HepG2 (cell line): ENCODE results near the gene HMGCS2. TPM values are rescaled to one million over a fixed set of nuclear protein-coding genes. Genes with fewer than 3 reads are reported as not detected.

Experiments used
- ATAC-seq: fragments of 200-7000 bp; cut with Tn5 transposase; 3 replicates; pipeline ENCODE4 v1.9.1; 2020; ENCODE audit warnings: mild to moderate bottlenecking, moderate library complexity
- BruUV-seq: library from RNA; stranded (reverse); fragments of 400-500 nt; replicated peaks from 2 replicates; lab custom pipeline; 2021; lab: Mats Ljungman, UMichigan
- CTCF ChIA-PET: fragments of 300-600 bp; formaldehyde crosslinking; extraction: SDS; loops from one replicate; lab custom pipeline; 2021; ENCODE audit warnings: low total read pairs, inconsistent platforms, low intra/inter-chr PET ratio; lab: Yijun Ruan, JAX
- POLR2A ChIA-PET: fragments of 350-600 bp; sonication (Branson Sonifier 250); formaldehyde crosslinking; loops from one replicate; lab custom pipeline; 2020; ENCODE audit warnings: antibody characterized with exemption, inconsistent platforms; lab: Yijun Ruan, JAX
- DNase-seq: peaks from one replicate; pipeline ENCODE4 v3.0.0-alpha.2; 2015; ENCODE audit warnings: low spot score
- FAIRE-seq: peaks from 3 replicates; lab custom pipeline; 2011; peaks lifted over from hg19 to GRCh38; lab: Jason Lieb, UNC
- H2AFZ ChIP-seq: one replicate; pipeline ENCODE4 v1.6.1; 2011; ENCODE audit warnings: low read length, inconsistent platforms
- H3K27ac ChIP-seq: fragments of 300-600 bp; 3 replicates; pipeline ENCODE4 v1.8.0; 2011; ENCODE audit warnings: mixed run types, mild to moderate bottlenecking, mixed read lengths, low read length, inconsistent platforms; ENCODE audit not compliant: insufficient read depth; ENCODE audit errors: extremely low read length
- H3K27me3 ChIP-seq, 2 experiments: fragments of 200-600 bp in 1 of 2; 2 replicates in 1 of 2; 3 replicates in 1 of 2; pipeline versions ENCODE4 v1.6.0 to v1.8.0; 2011; ENCODE audit warnings: low read length in 2 of 2, mild to moderate bottlenecking in 2 of 2, moderate library complexity in 2 of 2, inconsistent platforms in 1 of 2; ENCODE audit not compliant: insufficient read depth in 2 of 2, control insufficient read depth in 1 of 2
- H3K36me3 ChIP-seq, 2 experiments: fragments of 200-600 bp in 1 of 2; replicated peaks in 1 of 2; 2 replicates in 1 of 2; 3 replicates in 1 of 2; pipeline versions ENCODE4 v1.5.1 to v1.8.0; 2011; ENCODE audit warnings: low read length in 2 of 2, inconsistent platforms in 1 of 2; ENCODE audit not compliant: insufficient read depth in 2 of 2, control insufficient read depth in 1 of 2
- H3K4me1 ChIP-seq: 2 replicates; pipeline ENCODE4 v1.5.1; 2012; ENCODE audit warnings: low read length, inconsistent platforms; ENCODE audit not compliant: insufficient read depth
- H3K4me2 ChIP-seq: 2 replicates; pipeline ENCODE4 v1.6.0; 2011; ENCODE audit warnings: low read depth, low read length, inconsistent platforms
- H3K4me3 ChIP-seq, 3 experiments: fragments of 200-600 bp in 1 of 3; sonication (generic), shearing (Covaris generic) in 1 of 3; replicated peaks in 1 of 3; 2 replicates each; pipeline ENCODE4 v1.5.1; 2011 to 2016; ENCODE audit warnings: low read length in 3 of 3, inconsistent platforms in 2 of 3, low read depth in 2 of 3, mild to moderate bottlenecking in 2 of 3, control low read depth in 1 of 3, mixed read lengths in 1 of 3; ENCODE audit not compliant: insufficient read depth in 1 of 3
- H3K79me2 ChIP-seq: one replicate; pipeline ENCODE4 v1.6.1; 2011; ENCODE audit warnings: low read length, inconsistent platforms; ENCODE audit not compliant: insufficient read depth
- H3K9ac ChIP-seq: 2 replicates; pipeline ENCODE4 v1.6.0; 2011; ENCODE audit warnings: mild to moderate bottlenecking, low read depth, low read length, inconsistent platforms; ENCODE audit not compliant: insufficient read depth
- H3K9me3 ChIP-seq: 2 replicates; pipeline ENCODE4 v1.5.1; 2012; ENCODE audit warnings: mild to moderate bottlenecking, low read length
- H4K20me1 ChIP-seq: 2 replicates; pipeline ENCODE4 v1.6.0; 2011; ENCODE audit warnings: inconsistent platforms, mild to moderate bottlenecking, low read length, moderate library complexity; ENCODE audit not compliant: insufficient read depth
- E2F5 ChIP-seq: sonication (generic); formaldehyde crosslinking; conservative IDR thresholded peaks from 2 replicates; pipeline ENCODE4 v1.4.0; 2020; ENCODE audit warnings: missing genetic modification reagents
- ELF3 ChIP-seq: IDR thresholded peaks from 2 replicates; pipeline ENCODE4 v1.6.1; 2016; ENCODE audit warnings: missing genetic modification reagents, missing compliant biosample characterization
- KDM2A ChIP-seq: sonication (generic); formaldehyde crosslinking; IDR thresholded peaks from 2 replicates; pipeline ENCODE4 v1.4.0; 2020; ENCODE audit warnings: low read depth, missing genetic modification reagents, borderline replicate concordance
- NR1H2 ChIP-seq: sonication (generic); formaldehyde crosslinking; IDR thresholded peaks from 2 replicates; pipeline ENCODE4 v1.8.1; 2022; ENCODE audit warnings: low read depth, missing genetic modification reagents, borderline replicate concordance
- SP140L ChIP-seq: sonication (generic); formaldehyde crosslinking; IDR thresholded peaks from 2 replicates; pipeline ENCODE4 v1.4.0; 2020; ENCODE audit warnings: missing genetic modification reagents, borderline replicate concordance
- ZNF12 ChIP-seq: sonication (generic); formaldehyde crosslinking; IDR thresholded peaks from 2 replicates; pipeline ENCODE4 v1.5.0; 2020; ENCODE audit warnings: missing genetic modification reagents
- ZNF619 ChIP-seq: sonication (generic); formaldehyde crosslinking; IDR thresholded peaks from 2 replicates; pipeline ENCODE4 v1.4.0; 2020; ENCODE audit warnings: mild to moderate bottlenecking, missing genetic modification reagents
- ZNF775 ChIP-seq: sonication (generic); formaldehyde crosslinking; IDR thresholded peaks from 2 replicates; pipeline ENCODE4 v1.4.0; 2020; ENCODE audit warnings: missing genetic modification reagents, mild to moderate bottlenecking, moderate library complexity, borderline replicate concordance
- WGBS: methylation state at CpG from one replicate; pipeline ENCODE4 v1.1.6; 2017; ENCODE audit warnings: low lambda C conversion rate; 5-methylcytosine and 5-hydroxymethylcytosine counted together
- in situ Hi-C: cut with HindIII; loops from 2 replicates; pipeline ENCODE4 v1.10.0; 2017; ENCODE audit warnings: low pct_unique_long_range_greater_than_20kb; ENCODE audit not compliant: extremely low pct_ligation_motif_present
- intact Hi-C: fragments of 100-400 bp; cut with micrococcal nuclease; formaldehyde crosslinking; loops from one replicate; pipeline ENCODE4 v1.10.0; 2022; ENCODE audit not compliant: unreplicated experiment
- polyA plus RNA-seq, 8 experiments: library from polyadenylated mRNA; depleted of rRNA in 3 of 8; stranded (reverse) in 7 of 8; unstranded in 1 of 8; fragments of >200 nt; fragmentation: Illumina TruSeq in 4 of 8; extraction: Trizol in 4 of 8; gene quantifications; 2 replicates each; pipeline versions ENCODE4 v1.2.1 to v1.2.3, GENCODE V29; 2011 to 2016; ENCODE audit warnings: low read depth in 4 of 8, missing spikeins in 1 of 8, mixed read lengths in 1 of 8; ENCODE audit not compliant: insufficient read depth in 1 of 8
- total RNA-seq, 5 experiments: library from RNA; depleted of rRNA; stranded (reverse); fragments of >200 nt; fragmentation: Illumina TruSeq; extraction: Trizol; gene quantifications; 2 replicates each; pipeline ENCODE4 v1.2.3, GENCODE V29; 2016; ENCODE audit warnings: low read depth in 1 of 5

HMGCS2 gene
- total and polyA plus RNA-seq, 2 of the 13 experiments (the other 11 are each of a cell fraction or from before 2014, with no cell fraction given), result 0.44 to 1.5 TPM

DNA sequence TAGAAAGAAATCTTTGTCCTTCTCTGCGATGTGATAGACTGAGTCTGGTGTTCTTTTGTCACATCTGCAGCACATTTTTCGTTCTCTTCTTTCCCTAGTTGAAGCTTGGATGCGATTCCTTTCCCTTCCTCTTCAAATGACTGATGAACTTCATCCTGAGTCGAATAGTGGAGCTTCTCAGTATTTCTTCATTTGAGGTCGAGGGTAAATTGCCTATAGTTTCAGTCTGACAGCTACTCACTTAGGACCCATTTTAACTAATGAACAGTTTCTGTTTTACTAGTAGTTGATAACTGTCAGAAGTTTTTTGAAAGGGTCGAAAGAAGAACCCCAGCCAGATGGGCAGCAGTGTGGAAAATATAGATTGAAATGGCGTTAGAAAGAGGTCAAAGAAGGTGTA is 47.2 kb upstream of the HMGCS2 start:
- in situ Hi-C loops (loop anchor here (10.0 kb wide), 1 partner anchor 49 kb away; no protein-coding TSS in a partner anchor), intact Hi-C loops (no loop called here)
- ATAC-seq, result peak; percentile 30; the same call in 2 of the 3 replicates
- CTCF ChIA-PET, result no interaction called here
- Histone ChIP-seq H3K4me2 (peak overlapping the region; percentile 57), H3K27me3 (no peaks in the 10 kb centered on the region), H3K9me3 (no peaks in the 10 kb centered on the region), H3K36me3 (no peaks in the 10 kb centered on the region), H2AFZ (peak overlapping the region; percentile 66), H3K27ac (peak overlapping the region; percentile 69), H4K20me1 (no peaks in the 10 kb centered on the region), H3K9ac (no peak overlapping the region), H3K4me3 (no peak overlapping the region), H3K4me1 (peaks cover 48% of the 10 kb centered on the region), H3K79me2 (no peaks in the 10 kb centered on the region)
- no peak for FAIRE-seq
- DNase-seq, result no peak
- TF ChIP-seq E2F5 (CRISPR knock-in tag) (no peak), ZNF12 (0 out of 2 replicates have a peak, but pooled peaks have one; percentile 64), KDM2A (no peak)
- POLR2A ChIA-PET, result interaction anchor here (0.6 to 1.2 kb wide), 2 partner anchors 37 to 91 kb away, joined by 3 read pairs; no protein-coding TSS in a partner anchor
- 62% methylated on average over 7 of the region's 7 CpGs for WGBS
- BruUV-seq, result no TSS peak

DNA sequence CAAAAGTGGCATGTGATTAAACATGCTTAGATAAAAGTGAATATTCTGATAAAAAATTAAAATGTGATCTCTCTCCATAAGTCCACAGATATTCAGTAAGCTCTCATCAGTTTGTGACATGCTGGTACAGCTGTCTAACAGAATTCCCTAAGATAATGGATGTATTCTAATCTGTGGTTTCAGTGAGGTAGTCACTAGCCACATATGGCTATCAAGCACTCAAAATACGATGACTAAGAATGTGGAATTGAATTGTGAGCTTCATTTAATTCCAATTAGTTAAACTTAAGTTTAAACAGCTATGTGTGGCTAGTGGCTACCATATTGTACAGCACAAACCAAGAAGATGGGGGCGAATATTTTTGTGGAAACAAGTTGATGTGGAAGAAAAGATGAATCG is 46.7 kb upstream of the HMGCS2 start:
- no peak overlapping the region for H3K4me3 ChIP-seq
- ChIA-PET CTCF (no interaction called here), POLR2A (interaction anchor here (0.6 to 1.4 kb wide), 3 partner anchors 36 to 91 kb away, joined by 3 read pairs; no protein-coding TSS in a partner anchor)
- no TSS peak for BruUV-seq
- no peak overlapping the region for H3K4me2 ChIP-seq
- H3K27ac ChIP-seq, result peak overlapping the region; percentile 69
- H3K27me3 ChIP-seq, result no peaks in the 10 kb centered on the region
- no peak for ATAC-seq
- no peaks in the 10 kb centered on the region for H3K36me3 ChIP-seq
- no peak for FAIRE-seq
- H2AFZ ChIP-seq, result peak overlapping the region; percentile 66
- H3K79me2 ChIP-seq, result no peaks in the 10 kb centered on the region
- no peak for DNase-seq
- intact Hi-C loops, result no loop called here
- no peaks in the 10 kb centered on the region for H3K9me3 ChIP-seq
- TF ChIP-seq ELF3 (CRISPR knock-in tag), result no peak
- TF ChIP-seq ZNF619 (CRISPR knock-in tag), result no peak
- TF ChIP-seq ZNF775 (CRISPR knock-in tag), result no peak
- no peak for TF ChIP-seq SP140L
- no peak for TF ChIP-seq NR1H2 (CRISPR knock-in tag)
- 83% methylated on average over 3 of the region's 3 CpGs for WGBS
- peaks cover 48% of the 10 kb centered on the region for H3K4me1 ChIP-seq
- no peaks in the 10 kb centered on the region for H4K20me1 ChIP-seq
- in situ Hi-C loops, result loop anchor here (10.0 kb wide), 1 partner anchor 49 kb away; no protein-coding TSS in a partner anchor
- no peak overlapping the region for H3K9ac ChIP-seq
